Fibroblast of skin of right quadriceps (primary cell): ENCODE measurements around the gene KCNH3.
"Not testable (repeated sequence)": the region's sequence is repeated elsewhere in the genome, so short reads cannot be mapped to it uniquely, and the experiment has no call there.

Source experiments
- DNase-seq: peaks from one replicate; pipeline ENCODE4 v3.0.0-alpha.2; 2013

KCNH3 gene

GRCh38 chr12:49599961-49600360, 61.1 kb downstream of the KCNH3 start:
- no peak for DNase-seq

- no peak for DNase-seq
These were observed 64.9 kb downstream of the KCNH3 start for GRCh38 chr12:49603721-49604120.

DNA sequence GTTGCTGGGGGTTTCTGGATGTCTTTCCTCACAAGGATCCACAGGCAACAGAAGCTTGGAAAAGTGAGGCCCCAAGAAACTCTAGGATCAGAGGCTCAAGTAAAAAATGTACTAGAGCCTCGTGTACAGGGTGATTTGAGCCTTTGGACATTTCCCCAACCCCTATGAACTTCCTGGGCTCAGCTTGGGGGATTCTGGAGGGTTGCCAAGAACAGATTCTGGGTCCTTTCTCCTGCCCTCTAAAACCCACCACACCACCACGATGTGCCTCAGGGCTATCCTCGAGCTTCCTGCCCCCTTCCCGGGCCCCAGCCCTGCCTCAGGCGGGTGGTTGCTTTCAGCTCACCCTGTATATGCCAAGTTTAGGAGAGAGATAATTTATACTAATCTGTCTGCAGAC, 66.0 kb downstream of the KCNH3 start:
- no peak for DNase-seq

GRCh38 chr12:49605539-49605938, 66.7 kb downstream of the KCNH3 start, which contains the start of gene FAM186B:
TSS of gene FAM186B (minus strand) at chr12:49605639. CDS start at chr12:49605477, 162 bp downstream.
- DNase-seq, result not testable (repeated sequence)
